ENCODE measurements around the gene RIMS4.

DNA sequence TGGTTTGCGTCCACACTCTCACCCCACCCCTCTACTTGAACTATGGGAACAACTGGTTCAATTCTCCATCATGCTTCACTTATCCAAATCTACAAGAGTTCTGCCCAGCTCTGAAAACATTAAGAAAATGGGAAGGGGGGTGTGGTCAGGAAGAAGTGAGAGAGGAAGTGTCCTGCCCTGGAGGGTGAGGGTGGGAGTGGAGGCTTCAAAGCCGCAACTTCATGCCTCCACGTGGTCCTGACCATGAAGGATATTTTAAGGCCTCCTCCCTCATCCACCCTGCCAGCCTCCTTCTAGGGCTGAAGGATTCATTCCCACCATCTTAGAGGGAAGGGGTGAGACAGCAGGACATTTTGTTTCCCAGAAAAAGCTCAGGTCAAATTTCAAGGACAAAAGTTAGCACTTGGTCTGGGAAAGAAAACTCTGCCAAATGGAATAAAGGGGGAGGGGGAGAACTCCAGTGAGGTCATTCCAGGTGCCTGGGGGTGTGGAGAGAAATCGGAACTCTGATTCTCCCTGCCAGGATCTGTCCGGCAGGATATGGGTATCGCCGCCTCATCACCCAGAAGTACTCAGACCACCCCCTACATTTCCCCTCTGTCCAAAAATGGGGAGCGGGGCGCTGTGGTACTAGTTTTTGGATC, 4.9 kb downstream of the RIMS4 start:
- TF ChIP-seq, protein P1, sequence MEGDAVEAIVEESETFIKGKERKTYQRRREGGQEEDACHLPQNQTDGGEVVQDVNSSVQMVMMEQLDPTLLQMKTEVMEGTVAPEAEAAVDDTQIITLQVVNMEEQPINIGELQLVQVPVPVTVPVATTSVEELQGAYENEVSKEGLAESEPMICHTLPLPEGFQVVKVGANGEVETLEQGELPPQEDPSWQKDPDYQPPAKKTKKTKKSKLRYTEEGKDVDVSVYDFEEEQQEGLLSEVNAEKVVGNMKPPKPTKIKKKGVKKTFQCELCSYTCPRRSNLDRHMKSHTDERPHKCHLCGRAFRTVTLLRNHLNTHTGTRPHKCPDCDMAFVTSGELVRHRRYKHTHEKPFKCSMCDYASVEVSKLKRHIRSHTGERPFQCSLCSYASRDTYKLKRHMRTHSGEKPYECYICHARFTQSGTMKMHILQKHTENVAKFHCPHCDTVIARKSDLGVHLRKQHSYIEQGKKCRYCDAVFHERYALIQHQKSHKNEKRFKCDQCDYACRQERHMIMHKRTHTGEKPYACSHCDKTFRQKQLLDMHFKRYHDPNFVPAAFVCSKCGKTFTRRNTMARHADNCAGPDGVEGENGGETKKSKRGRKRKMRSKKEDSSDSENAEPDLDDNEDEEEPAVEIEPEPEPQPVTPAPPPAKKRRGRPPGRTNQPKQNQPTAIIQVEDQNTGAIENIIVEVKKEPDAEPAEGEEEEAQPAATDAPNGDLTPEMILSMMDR (IDR thresholded peaks at IDR 0.05; ENCODE audit: low read length): no peak
- TF ChIP-seq EZH2 (IDR thresholded peaks at IDR 0.05; ENCODE audit: borderline replicate concordance, low read length): no peak

All from OCI-LY1 (cell line).